Activated CD8-positive, alpha-beta memory T cell treated with anti-CD3 and anti-CD28 coated beads for 24 hours (primary cell): ENCODE results near the gene CARD11.

Experiments
- DNase-seq: peaks from one replicate; pipeline ENCODE4 v3.0.0-alpha.2; 2020

The CARD11 gene

DNA sequence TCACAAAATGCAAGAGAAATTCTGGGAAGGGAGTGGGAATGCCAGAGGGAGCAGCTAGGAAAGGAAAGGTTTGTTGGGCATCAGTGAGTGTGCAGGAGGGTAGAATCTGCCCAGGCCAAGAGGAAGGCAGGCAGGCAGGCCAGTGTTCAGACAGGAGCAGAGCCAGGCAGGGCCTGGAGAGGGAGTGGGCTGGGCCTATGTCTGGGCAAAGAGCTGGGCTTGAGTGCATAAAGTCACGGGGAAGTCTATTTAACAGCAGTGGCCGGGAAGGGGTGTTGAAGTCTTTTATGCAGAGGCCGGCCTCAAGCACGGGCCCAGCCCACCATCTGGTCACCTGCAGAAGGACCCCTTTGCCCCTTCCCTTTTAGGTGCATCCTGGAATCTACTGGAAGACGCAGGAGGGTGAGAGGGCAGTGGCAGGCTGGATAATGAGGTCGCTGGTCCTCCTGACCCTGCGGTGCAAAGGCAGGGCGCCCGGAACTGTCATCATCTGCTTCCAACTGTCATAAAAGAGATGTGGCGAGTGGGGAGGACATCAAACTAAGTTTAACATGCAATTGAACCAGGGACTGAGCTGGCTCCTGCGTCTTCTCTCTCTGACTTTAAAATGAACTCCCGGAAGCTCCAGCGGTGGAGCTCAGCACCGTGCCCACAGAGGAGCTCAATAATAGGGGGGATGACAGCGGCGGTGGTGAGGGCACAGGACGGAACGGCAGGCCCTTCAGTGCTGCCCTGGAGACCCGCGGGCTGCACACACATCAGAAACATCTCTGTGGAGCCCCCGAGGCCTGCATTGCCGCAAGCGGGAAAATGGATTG is 29.5 kb downstream of the CARD11 start:
- DNase-seq = no peak

DNA sequence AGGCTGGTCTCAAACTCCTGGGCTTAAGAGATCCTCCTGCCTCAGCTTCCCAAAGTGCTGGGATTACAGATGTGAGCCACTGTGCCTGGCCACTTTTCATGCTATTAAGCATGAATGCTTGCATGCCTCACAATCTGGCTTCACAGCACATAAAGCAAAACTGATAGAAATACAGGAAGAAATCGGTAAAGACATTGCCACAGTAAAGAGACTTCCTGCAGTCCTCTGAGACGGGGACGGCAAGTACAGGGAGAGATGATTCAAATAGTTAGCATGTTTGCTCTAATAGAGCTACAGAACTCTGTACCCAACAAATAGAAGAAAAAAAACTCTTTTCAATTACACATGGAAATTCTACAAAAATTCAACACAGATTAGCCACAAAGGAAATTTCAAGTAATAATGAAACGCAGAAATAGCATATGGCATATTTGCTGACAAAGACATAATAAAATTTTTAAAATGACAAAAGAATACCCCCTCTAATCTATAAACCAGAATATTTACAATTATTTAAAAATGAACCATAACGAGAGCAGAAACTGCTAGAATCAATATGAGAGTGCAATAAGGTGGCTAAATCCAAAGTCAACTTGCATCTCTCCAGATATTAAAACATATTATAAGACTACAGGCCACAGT is 32.3 kb downstream of the CARD11 start:
- DNase-seq = no peak

DNA sequence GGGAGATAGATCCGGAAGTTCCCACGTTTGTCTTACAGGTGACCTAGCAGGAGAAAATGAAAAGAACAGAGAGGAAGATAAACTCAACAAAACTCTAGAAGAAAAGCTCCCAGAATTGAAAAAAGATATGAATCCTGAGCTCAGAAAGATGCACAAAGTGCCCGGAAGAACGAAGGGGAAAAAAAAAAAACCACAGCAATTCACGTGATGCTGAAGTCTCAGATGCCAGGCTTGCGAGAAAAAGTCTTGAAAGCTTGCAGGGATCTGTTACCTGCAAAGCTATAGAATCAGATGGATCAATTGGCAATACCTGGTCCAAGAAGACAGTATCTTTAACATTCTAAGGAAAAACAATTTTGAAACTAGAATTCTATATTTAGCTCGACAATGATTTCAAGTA is 33.5 kb downstream of the CARD11 start:
- DNase-seq = no peak

DNA sequence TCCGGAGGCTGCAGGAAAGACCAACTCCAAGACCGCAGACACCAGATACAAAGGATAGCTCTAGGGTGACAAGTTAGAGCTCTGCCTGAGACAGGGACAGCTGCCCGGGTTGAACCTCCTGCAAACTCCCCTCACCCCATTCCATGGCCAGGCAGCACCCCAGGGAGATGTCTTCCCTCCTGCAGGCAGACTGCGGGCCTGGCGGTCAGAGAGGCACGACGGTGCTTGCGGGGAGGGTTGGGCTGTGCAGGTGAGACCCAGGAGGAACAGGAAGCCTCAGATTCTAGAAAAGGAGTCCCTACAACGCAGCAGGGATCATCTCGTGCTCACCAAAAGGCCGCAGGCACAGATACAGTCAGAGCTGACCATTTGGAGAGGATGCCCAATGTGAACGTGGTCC is 34.6 kb downstream of the CARD11 start:
- DNase-seq = peak; percentile 38

DNA sequence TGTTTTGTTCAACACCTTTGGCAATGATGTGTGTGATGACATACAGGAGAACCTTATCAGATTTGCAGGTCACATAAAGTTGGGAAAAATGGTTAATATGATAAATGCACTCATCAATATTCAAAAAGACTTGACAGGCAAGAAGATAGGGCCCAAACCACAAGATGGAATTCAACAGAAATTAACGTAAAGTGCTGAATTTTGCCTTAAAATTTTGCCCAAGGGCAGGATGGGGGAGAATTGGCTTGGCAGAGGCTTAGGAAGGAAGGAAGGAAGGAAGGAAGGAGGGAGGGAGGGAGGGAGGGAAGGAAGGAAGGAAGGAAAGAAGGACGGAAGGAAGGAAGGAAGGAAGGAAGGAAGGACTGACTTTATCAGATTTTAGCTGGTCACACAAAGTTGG is 35.3 kb downstream of the CARD11 start:
- no peak for DNase-seq

DNA sequence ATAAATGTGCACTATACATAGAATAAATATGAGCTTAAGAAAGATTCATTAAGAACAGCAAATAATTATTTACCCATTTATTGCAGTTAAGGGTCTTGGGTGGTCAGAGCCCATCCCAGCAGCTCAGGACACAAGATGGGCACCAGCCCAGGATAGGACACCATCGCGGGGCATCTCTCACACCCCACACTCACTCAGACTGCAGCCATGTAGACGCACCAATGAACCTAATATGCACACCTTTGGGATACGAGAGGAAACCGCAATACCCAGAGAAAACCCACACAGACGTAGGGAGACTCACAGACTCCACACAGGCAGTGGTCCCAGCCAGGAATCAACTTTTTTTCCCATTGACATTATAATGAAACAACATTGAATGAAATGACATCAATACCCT is 36.0 kb downstream of the CARD11 start:
- peak; percentile 13 for DNase-seq

DNA sequence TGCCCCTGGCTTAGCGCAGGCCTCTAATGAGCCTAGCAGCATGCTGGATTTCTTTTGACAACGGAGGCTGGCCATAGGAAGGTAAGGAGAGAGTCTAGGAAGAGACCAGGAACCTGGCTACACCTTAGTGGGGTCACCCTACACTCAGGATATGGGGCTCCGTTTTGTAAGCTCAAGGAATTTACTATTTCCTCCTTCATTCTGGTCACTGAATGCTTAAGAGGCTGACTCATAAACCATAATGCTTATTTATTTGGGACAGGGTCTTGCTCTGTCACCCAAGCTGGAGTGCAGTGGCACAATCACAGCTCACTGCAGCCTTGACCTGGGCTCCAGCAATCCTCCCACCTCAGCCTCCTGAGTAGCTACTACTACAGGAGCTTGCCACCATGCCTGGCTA is 38.4 kb downstream of the CARD11 start:
- DNase-seq = no peak

DNA sequence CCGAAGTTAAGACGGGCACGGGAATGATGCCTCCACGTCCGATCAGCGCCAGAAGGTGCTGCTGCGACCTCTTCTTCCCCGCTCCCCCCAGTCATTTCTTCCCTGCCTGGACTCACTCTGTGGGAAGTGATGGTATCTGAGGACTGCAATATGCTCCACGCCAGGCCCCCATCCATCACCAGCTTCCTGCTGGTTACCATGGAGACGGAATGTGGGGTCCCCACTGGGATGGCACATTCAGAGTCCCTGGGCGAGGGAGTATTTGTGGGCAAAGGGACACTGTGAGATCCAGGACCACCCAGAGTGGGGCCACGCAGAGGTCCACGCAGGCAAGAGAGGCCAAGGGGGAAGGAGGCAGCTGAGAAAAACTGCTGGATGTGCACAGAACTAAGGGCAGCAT is 39.7 kb downstream of the CARD11 start:
- DNase-seq = no peak

DNA sequence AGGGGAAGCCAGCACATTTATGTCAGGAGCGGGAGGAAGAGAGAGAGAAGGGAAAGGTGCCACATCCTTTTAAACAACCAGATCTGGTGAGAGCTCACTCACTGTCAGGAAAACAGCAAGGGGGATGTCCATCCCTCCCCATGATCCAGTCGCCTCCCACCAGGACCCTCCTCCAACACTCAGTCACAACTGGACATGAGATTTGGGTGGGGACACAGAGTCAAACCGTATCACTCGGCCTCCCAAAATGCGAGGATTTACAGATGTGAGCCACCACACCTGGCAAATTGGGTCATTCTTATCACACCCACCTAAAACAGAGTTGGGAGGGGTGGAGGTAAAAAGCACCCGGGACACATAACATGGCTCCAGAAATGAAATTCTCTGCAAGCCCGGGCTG is 41.0 kb downstream of the CARD11 start:
- DNase-seq = no peak

DNA sequence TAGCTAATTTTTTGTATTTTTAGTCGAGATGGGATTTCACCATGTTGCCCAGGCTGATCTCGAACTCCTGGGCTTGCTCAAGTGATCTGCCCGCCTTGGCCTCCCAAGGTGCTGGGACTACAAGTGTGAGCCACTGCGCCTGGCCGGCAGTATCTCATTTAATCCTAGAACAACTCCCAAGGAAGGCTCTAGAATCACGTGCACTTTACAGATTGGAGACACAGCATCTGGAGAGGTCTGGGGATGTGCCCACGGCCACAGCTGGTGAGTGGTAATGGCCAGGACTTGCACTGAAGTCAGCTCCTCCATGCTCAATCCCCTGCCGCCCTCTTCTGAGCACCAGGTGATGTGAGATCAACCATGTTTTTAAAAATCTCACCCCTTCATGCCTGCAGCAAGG is 43.1 kb downstream of the CARD11 start:
- DNase-seq = no peak

DNA sequence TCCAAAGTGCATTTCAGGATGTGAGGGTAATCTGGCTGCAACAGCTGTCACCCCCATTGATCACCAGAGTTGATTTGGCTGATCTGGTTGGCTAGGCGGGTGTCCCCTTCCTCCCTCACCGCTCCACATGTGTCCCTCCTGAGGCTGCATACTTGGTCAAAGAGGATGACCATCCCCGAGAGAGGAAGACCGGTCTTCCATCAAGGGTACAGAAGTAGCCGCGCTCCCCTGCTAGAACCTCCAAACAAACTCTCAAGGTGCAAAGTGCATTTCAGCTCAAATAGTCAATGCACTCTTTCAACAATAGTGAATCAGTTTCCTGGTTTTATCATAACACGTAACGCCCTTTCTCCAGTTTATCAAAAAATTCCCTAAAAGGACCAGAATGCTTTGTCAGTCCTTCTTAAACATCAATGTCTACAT is 44.6 kb downstream of the CARD11 start:
- DNase-seq = no peak

DNA sequence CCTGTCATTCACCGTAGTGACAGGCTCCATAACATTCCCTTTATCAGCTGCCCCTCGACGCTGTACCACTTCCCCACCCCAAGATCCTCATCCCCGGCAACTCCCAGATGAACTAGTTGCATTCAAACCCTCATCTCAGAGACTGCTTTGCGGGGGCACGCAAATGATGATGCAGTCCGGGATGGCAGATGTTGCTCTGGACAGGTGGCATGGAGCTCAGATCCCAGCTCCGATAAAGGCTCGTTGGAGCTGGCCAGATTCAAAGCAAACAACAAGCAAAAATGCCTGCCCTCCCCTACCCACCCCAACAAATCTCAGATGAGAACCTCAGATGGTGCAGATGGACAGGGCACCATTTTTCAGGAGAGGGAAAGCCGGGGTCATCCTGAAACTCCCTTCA is 46.7 kb downstream of the CARD11 start:
- DNase-seq = no peak

DNA sequence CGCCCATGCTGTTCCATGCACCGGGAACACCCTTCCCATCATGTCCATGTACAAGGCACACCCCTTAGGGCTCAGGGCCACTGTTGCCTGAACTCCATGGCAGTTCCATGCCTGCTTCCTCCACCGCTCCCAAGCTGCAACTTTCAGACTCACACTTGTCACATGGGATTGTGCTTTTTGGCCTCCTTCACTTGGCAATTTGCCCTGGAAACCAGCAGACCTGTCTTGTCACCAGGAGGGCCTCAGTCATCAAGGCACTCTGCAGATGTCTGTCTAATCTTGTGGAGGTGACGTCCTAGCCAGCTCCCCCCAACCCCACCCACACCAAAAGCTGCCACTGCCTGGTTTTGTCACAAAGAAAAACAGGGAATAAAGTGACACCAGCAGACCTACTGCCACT is 47.5 kb downstream of the CARD11 start:
- DNase-seq = no peak

DNA sequence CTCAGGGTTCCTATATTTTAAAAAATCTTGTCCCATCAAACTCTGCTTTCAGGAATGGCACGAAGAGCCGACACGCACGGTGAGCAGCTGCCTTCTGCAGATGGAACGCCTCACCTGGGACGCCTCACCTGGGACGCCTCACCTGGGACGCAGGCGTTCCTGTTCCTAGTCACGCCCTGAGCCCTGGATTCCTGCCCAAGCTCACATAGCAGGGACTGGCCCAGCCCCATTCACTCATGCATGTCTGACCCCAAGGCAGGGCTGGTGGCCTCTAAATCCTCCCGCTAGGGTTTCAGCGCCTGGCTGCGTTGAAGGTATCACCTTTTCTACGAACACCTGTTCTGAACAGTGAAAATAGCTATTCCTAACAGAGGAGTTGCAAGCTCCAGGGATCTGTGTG is 49.8 kb downstream of the CARD11 start:
- no peak for DNase-seq

DNA sequence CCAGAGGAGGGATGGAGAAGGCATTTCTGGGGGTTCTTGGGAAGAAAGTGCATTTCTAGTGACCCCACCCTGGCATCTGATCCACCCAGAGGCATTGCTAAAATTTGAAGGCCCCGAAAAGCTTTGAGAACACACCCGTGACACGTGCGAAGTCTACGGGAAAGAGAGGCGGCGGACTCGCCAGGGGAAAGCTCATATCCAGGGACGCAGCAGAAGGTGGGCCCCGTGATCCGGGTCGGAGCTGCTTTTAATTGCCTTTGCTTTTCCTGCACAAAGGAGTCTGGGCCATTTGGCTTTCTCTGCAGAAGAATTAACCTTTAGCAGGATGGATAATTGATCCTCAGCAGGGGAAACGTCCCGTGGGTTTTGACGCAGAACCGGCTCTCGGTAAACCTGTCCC is 50.3 kb downstream of the CARD11 start:
- no peak for DNase-seq

DNA sequence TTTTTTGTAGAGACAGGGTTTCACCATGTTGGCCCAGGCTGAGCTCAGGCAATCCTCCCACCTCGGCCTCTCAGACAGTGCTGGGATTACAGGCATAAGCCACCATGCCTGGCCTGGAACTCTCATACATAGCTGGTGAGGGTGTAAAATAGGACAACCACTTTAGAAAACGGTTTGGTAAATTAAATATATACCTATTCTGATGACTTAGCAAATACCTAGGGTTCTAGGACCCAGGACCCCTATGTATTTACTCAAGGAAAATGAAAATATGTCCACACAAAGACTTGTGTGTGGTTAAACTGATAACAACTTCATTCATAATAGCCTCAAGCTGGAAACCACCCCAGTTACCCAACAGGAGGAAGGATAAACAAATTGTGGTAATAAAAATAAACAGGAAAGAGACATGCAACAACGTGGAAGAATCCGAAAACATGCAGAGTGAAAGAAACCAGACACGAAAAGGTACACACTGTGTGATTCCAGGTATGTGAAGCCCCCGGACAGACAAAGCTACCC is 52.7 kb downstream of the CARD11 start:
- no peak for DNase-seq

DNA sequence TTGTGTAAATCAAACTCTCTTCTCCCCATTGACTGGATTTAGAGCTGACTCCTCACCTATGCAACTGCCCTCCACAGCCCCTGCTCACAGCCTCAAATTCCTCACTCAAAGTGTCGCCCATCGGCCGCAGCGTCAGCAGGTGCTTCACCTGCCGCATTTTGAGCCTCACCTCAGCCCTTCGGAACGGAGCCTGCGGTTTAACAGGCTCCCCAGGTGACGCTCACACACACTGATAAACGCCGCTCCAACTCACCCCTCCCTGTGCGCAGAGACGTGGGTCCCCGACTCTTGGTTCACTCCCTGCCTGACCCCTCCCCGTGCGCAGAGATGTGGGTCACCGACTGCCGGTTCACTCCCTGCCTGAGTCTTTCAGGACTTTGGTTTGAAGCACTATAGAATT is 57.1 kb downstream of the CARD11 start:
- DNase-seq = no peak

DNA sequence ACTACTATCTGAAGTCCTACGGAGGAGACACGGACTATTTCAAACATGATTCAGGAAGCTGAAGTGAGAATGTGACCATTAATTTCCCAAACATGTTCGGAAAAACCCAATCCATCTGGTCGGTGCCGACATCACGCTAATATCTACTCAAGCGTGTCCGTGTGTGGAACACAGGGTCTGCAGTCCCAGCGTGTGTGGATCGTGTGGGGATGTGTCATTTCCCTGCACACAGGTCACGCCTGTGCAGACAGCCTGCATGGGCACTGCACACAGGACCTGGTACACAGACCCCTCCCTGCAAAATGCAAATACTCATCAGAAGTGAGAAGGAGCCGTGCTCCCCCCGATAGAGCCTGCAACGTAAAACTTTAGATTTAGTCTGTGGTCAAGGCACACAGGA is 57.8 kb downstream of the CARD11 start:
- DNase-seq = no peak

DNA sequence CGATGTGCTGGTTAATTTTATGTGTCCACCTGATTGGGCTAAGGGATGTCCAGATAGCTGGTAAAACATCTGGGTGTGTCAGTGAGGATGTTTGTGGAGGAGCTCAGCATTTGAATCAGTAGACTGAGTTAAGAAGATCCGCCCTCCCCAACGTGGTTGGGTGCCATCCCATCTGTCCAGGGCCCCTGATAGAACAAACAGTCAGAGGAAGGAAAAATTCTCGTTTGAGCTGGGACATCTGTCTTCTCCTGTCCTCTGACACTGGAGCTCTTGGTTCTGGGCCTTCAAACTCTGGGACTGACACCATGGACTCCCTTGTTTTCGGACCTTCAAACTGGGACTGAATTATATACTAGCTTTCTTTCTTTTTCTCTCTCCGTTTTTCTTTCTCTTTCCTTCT is 59.6 kb downstream of the CARD11 start:
- no peak for DNase-seq

DNA sequence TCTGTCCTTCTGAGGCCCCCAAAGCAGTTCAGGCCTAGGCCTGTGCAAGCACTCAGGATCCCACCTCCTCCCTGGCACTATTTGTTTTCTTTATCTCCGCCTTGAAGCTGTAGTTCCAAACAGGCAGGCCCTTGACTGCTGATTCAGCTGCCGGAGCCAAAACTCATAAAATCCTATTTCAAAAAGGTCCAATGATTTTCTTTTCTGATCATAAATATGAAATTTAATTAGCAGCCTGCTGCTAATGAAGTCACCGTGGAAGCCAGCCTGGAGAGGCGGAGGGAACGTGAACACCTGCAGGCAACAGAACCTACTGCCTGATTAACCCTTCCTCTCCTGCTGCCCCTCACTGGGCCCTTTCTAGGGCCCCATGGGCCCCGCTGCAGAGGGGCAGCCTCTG is 60.1 kb downstream of the CARD11 start:
- no peak for DNase-seq

DNA sequence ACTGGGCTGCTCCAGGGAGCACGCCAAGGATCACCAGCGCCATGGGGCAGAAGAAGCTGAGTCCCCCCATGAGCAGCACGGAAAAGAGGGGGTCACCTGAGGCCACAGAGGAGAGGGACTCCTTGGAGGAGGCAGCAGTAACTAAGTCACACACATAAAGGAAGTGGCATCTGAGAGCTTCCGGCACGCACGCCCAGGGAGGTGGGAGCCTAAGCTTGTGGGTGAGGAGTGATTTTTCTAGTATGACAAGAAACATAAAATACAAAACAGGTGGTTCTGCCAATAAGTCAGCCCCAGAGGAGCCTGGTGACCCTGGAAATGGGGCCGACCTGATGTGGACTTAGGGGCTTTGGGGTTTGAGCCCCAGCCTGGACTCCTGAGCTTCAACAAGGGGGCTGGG is 60.8 kb downstream of the CARD11 start:
- peak; percentile 79 for DNase-seq

DNA sequence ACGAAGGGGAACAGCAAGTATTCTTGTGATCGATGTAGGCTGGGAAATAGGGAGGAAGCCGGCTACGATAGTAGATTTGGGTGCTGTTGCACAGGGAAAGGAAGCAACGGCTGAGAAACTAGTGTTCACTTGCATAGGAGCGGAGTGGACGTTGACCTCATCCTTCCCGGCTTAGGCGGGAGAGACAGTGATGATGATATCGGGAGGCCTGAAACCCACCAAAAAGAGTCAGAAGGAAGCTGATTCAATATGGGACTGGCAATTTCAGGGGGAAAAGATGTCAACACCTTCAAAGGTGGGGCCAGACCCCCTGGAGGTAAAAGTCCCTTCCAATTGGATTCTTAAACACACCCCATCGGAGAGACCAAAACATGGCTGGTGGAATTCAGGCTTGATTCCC is 61.3 kb downstream of the CARD11 start:
- no peak for DNase-seq

DNA sequence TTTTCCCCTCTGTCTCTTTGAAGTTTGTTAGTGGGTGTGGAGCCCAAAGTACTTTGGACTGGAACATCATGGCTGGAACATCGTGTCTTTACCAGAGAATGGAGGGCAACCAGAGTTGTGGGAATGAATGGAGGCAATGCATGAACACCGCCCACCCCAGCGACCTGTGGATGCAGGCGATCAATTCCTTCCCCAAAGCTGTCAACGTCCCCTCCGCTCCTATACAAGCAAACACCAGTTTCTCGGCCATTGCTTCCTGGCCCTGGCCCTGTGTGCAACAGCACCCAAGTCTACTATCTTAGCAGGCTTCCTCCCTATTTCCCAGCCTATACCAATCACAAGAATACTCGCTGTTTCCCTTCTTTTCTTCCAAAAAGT is 62.6 kb downstream of the CARD11 start:
- no peak for DNase-seq

DNA sequence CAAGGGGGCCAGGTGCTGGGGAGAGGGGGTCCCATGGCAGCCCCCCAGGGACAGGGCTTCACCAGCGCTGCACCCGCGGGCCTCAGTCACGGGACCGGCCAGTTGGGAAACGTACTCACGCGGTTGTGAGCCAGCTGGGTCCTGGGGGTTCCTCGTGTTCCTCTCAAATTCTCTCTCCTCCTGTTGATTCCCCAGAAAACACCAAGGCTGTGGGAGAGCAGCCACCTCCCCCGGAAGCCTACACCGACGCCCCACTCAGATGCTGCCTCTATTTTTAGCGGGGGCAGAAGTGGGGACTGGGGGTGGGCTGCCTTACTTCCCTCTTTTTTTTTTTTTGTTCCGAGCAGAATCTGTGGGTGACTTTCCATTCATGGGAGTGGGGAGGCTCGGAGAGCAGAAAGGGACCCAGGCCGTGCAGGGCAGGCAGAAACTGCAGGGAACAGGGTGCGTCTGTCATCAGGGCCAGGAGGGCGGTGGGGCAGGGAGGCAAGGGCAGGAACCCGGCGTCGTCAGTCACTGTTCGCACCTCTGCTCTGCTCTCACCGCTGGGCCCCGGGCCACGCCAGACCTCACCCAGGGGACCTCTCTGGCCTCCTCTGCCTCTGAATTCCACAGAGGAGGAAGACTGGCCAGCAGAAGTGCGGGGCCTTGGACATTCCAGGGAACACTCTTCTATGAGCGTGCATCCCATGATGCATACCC is 63.1 kb downstream of the CARD11 start:
- DNase-seq = no peak
